HG03095 (cell line): ENCODE measurements around the gene PCDHGA9.
"Not testable (repeated sequence)": the region's sequence is repeated elsewhere in the genome, so short reads cannot be mapped to it uniquely, and the experiment has no call there.

Experiments used
- ATAC-seq: cut with Tn5 transposase; IDR thresholded peaks from one replicate; pipeline ENCODE4 v1.9.1; 2021; ENCODE audit warnings: moderate library complexity; ENCODE audit not compliant: unreplicated experiment

The PCDHGA9 gene

DNA sequence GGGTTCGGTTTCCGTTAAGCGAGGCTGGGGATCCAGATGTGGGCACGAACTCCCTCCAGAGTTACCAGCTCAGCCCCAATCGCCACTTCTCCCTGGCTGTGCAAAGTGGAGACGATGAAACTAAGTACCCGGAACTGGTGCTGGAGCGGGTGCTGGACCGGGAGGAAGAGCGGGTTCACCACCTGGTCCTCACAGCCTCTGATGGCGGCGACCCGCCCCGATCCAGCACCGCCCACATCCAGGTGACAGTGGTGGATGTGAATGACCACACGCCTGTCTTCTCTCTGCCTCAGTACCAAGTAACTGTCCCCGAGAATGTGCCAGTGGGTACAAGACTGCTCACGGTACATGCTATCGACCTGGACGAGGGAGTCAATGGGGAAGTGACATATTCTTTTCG is 19.2 kb upstream of the PCDHGA9 start:
- ATAC-seq, result no peak

DNA sequence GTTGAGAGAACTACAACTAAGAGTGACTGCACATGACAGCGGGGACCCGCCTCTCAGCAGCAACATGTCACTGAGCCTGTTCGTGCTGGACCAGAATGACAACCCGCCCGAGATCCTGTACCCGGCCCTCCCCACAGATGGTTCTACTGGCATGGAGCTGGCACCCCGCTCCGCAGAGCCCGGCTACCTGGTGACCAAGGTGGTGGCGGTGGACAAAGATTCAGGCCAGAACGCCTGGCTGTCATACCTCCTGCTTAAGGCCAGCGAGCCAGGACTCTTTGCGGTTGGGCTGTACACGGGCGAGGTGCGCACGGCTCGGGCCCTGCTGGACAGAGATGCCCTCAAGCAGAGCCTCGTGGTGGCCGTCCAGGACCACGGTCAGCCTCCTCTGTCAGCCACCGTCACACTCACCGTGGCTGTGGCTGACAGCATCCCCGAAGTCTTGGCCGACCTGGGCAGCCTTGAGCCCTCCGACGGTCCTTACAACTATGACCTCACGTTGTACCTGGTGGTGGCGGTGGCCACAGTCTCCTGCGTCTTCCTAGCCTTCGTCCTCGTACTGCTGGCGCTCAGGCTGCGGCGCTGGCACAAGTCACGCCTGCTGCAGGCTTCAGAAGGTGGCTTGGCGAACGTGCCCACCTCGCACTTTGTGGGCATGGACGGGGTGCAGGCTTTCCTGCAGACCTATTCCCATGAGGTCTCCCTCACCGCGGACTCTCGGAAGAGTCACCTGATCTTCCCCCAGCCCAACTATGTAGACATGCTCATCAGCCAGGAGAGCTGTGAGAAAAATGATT is 17.9 kb upstream of the PCDHGA9 start:
- ATAC-seq, result no peak

DNA sequence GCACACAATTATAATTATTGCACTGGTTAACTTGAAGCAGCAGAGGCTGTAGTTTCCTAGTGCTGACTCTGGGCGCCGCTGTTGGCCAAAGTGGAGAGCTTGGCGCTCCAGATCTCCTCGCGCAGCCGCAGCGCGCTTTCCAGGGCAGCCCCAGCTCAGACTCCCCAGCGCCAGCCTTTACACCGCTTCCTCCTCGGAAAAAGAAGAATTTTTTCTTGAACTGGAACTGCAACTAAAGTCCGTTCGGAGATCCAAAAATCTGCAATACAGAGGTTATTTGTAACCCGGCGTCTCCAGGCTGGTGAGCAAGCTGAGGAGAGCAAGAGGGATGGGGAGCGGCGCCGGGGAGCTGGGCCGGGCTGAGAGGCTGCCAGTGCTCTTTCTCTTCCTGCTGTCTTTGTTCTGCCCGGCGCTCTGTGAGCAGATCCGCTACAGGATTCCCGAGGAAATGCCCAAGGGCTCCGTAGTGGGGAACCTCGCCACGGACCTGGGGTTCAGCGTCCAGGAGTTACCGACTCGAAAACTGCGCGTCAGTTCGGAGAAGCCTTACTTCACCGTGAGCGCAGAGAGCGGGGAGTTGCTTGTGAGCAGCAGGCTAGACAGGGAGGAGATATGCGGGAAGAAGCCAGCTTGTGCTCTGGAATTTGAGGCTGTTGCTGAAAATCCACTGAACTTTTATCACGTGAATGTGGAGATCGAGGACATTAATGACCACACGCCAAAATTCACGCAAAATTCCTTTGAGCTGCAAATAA is 14.8 kb upstream of the PCDHGA9 start, which contains the start of gene PCDHGB4:
Gene PCDHGB4, plus strand, starts transcription at position 142 of the 755 bp plus-strand sequence. Its CDS starts 187 bp downstream, at position 329.
- not testable (repeated sequence) for ATAC-seq

DNA sequence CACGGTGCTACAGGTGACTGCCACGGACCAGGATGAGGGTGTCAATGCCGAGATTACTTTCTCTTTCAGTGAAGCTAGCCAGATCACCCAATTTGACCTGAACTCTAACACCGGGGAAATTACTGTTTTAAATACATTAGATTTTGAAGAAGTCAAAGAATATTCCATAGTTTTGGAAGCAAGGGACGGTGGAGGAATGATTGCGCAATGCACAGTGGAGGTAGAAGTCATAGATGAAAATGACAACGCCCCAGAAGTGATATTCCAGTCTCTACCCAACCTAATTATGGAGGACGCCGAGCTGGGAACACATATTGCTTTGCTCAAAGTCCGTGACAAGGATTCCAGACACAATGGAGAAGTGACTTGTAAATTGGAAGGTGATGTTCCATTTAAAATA is 13.9 kb upstream of the PCDHGA9 start:
- ATAC-seq, result no peak

DNA sequence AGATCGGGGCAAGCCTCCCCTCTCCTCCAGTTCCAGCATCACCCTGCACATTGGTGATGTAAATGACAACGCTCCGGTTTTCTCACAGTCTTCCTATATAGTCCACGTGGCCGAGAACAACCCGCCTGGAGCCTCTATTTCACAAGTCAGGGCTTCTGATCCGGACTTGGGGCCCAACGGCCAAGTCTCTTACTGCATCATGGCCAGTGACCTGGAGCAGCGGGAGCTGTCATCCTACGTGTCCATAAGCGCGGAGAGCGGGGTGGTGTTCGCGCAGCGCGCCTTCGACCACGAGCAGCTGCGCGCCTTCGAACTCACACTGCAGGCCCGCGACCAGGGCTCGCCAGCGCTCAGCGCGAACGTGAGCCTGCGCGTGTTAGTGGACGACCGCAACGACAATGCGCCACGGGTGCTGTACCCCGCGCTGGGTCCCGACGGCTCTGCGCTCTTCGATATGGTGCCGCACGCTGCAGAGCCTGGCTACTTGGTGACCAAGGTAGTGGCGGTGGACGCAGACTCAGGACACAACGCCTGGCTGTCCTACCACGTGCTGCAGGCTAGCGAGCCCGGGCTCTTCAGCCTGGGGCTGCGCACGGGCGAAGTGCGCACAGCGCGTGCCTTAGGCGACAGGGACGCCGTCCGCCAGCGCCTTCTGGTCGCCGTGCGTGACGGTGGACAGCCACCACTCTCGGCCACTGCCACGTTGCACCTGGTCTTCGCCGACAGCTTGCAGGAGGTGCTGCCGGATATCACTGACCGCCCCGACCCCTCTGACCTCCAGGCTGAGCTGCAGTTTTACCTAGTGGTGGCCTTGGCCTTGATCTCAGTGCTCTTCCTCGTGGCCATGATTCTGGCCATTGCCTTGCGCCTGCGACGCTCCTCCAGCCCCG is 13.2 kb upstream of the PCDHGA9 start:
- no peak for ATAC-seq

DNA sequence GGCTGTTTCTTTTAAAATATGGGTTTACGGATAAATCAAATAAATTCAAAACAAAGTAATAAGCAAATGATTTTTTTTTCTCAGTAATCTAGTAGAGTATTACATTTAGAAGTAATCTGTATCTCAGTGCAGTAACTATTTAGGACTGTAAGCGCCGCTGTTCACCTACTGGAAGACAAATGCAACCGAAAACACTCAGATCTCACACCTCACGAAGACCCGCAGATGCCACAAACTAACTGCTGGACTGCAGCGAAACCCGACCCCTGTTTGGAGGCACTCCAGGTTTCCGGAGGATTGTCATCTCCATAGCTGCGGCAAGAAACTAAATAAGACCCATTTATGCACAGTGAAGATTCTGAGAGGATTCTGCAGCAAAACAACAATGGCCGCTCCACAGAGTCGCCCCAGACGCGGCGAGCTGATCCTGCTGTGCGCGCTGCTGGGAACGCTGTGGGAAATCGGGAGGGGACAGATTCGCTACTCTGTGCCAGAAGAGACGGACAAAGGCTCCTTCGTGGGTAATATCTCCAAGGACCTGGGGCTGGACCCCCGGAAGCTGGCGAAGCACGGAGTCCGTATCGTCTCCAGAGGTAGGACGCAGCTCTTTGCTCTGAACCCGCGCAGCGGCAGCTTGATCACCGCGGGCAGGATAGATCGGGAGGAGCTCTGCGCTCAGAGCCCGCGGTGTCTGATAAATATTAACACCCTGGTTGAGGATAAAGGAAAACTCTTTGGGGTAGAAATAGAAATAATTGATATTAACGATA is 10.0 kb upstream of the PCDHGA9 start, which contains the start of gene PCDHGA8:
Gene PCDHGA8, plus strand, starts transcription at position 205 of the 770 bp plus-strand sequence. Its CDS starts 181 bp downstream, at position 386.
- no peak for ATAC-seq

DNA sequence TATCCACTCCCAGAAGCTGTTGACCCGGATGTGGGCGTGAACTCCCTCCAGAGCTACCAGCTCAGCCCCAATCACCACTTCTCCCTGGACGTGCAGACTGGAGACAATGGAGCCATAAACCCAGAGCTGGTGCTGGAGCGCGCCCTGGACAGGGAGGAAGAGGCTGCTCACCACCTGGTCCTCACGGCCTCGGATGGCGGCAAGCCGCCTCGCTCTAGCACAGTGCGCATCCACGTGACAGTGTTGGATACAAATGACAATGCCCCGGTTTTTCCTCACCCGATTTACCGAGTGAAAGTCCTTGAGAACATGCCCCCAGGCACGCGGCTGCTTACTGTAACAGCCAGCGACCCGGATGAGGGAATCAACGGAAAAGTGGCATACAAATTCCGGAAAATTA is 9.3 kb upstream of the PCDHGA9 start:
- ATAC-seq, result no peak

DNA sequence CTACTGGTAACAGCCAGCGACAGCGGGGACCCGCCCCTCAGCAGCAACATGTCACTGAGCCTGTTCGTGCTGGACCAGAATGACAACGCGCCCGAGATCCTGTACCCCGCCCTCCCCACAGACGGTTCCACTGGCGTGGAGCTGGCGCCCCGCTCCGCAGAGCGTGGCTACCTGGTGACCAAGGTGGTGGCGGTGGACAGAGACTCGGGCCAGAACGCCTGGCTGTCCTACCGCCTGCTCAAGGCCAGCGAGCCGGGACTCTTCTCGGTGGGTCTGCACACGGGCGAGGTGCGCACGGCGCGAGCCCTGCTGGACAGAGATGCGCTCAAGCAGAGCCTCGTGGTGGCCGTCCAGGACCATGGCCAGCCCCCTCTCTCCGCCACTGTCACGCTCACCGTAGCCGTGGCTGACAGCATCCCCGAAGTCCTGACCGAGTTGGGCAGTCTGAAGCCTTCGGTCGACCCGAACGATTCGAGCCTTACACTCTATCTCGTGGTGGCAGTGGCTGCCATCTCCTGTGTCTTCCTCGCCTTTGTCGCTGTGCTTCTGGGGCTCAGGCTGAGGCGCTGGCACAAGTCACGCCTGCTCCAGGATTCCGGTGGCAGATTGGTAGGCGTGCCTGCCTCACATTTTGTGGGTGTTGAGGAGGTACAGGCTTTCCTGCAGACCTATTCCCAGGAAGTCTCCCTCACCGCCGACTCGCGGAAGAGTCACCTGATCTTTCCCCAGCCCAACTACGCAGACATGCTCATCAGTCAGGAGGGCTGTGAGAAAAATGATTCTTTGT is 8.0 kb upstream of the PCDHGA9 start:
- not testable (repeated sequence) for ATAC-seq

DNA sequence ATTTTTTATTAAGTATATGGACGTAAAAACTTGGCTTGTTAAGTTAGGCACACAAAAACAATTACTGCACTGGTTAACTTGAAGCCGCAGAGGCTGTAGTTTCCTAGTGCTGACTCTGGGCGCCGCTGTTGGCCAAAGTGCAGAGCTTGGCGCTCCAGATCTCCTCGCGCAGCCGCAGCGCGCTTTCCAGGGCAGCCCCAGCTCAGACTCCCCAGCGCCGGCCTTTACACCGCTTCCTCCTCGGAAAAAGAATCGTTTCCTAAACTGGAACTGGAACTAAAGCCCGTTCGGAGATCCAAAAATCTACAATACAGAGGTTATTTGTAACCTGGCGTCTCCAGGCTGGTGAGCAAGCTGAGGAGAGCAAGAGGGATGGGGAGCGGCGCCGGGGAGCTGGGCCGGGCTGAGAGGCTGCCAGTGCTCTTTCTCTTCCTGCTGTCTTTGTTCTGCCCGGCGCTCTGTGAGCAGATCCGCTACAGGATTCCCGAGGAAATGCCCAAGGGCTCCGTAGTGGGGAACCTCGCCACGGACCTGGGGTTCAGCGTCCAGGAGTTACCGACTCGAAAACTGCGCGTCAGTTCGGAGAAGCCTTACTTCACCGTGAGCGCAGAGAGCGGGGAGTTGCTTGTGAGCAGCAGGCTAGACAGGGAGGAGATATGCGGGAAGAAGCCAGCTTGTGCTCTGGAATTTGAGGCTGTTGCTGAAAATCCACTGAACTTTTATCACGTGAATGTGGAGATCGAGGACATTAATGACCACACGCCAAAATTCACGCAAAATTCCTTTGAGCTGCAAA is 4.6 kb upstream of the PCDHGA9 start, which contains the start of gene PCDHGB5:
Gene PCDHGB5, plus strand, starts transcription at position 192 of the 796 bp plus-strand sequence. Its CDS starts 181 bp downstream, at position 373.
- peak; percentile 91 for ATAC-seq

DNA sequence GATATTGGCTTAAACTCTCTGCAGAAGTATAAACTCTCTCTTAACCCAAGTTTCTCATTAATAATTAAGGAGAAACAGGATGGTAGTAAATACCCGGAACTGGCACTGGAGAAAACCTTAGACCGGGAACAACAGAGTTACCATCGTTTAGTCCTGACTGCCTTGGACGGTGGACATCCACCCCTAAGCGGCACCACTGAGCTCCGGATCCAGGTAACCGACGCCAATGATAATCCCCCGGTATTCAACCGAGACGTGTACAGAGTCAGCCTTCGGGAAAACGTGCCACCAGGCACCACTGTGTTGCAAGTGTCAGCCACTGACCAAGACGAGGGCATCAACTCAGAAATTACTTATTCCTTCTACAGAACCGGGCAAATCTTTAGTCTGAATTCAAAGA is 4.0 kb upstream of the PCDHGA9 start:
- ATAC-seq, result no peak

DNA sequence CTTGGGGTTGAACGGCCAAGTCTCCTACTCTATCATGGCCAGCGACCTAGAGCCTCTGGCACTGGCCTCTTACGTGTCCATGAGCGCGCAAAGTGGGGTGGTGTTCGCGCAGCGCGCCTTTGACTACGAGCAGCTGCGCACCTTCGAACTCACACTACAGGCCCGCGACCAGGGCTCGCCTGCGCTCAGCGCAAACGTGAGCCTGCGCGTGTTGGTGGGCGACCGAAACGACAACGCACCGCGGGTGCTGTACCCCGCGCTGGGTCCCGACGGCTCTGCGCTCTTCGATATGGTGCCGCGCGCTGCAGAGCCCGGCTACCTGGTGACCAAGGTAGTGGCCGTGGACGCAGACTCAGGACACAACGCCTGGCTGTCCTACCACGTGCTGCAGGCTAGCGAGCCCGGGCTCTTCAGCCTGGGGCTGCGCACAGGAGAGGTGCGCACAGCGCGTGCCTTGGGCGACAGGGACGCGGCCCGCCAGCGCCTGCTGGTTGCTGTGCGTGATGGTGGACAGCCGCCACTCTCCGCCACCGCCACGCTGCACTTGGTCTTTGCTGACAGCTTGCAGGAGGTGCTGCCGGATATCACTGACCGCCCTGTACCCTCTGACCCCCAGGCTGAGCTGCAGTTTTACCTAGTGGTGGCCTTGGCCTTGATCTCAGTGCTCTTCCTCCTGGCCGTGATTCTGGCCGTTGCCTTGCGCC is 2.9 kb upstream of the PCDHGA9 start:
- no peak for ATAC-seq

DNA sequence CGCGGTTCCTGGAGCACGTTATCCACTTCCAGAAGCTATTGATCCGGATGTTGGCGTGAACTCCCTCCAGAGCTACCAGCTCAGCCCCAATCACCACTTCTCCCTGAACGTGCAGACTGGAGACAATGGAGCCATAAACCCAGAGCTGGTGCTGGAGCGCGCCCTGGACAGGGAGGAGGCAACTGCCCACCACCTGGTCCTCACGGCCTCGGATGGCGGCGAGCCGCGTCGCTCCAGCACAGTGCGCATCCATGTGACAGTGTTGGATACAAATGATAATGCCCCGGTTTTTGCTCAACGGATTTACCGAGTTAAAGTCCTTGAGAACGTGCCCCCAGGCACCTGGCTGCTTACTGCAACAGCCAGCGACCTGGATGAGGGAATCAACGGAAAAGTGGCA is 809 bp downstream of the PCDHGA9 start:
- ATAC-seq, result no peak

DNA sequence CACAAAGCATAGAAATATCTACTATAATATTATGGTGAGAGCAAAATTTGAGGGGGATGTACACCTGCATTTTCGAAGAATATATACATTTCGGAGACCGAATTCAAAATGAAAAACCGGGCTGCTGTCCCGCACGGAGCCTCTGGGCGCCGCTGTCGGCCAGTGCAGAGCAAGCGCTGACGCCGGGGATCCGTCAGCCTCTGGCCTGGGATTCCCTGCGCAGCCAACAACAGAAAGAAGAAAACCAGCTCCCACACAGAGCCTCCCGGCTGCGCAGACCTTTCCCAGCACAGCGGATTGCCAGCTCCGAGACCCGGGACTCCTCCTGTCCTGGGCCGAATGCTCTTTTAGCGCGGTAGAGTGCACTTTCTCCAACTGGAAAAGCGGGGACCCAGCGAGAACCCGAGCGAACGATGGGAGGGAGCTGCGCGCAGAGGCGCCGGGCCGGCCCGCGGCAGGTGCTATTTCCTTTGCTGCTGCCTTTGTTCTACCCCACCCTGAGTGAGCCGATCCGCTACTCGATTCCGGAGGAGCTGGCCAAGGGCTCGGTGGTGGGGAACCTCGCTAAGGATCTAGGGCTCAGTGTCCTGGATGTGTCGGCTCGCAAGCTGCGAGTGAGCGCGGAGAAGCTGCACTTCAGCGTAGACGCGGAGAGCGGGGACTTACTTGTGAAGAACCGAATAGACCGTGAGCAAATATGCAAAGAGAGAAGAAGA is 5.4 kb downstream of the PCDHGA9 start, which contains the start of gene PCDHGB6:
Gene PCDHGB6, plus strand, starts transcription at position 232 of the 716 bp plus-strand sequence. Its CDS starts 182 bp downstream, at position 414.
- ATAC-seq, result peak; percentile 68

DNA sequence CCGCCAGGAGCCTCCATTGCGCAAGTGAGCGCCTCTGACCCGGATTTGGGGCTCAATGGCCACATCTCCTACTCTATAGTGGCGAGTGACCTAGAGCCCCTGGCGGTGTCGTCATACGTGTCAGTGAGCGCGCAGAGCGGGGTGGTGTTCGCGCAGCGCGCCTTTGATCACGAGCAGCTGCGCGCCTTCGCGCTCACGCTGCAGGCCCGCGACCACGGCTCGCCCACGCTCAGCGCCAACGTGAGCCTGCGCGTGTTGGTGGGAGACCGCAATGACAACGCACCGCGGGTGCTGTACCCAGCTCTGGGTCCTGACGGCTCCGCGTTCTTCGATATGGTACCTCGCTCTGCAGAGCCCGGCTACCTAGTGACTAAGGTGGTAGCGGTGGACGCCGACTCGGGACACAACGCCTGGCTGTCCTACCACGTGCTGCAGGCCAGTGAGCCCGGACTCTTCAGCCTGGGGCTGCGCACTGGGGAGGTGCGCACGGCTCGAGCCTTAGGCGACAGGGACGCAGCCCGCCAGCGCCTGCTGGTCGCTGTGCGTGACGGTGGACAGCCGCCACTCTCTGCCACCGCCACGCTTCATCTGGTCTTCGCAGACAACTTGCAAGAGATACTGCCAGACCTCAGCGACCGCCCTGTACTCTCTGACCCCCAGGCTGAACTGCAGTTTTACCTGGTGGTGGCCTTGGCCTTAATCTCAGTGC is 7.2 kb downstream of the PCDHGA9 start:
- ATAC-seq, result no peak

DNA sequence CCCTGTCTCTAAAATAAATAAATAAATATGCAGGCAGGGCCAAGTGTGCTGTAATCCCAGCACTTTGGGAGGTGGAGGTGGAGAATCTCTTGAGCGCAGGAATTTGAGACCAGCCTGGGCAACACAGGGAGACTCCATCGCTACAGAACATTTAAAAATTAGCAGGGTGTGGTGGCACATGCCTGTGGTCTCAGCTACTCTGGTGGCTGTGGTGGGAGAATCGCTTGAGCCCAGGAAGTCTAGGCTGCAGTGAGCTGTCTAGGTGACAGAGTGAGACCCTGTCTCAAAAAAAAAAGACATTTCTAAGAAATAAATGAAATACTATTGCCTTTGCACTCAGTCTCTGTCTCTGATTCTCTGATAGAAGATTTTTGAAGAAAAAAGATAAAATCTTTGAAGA is 9.0 kb downstream of the PCDHGA9 start:
- ATAC-seq, result no peak

DNA sequence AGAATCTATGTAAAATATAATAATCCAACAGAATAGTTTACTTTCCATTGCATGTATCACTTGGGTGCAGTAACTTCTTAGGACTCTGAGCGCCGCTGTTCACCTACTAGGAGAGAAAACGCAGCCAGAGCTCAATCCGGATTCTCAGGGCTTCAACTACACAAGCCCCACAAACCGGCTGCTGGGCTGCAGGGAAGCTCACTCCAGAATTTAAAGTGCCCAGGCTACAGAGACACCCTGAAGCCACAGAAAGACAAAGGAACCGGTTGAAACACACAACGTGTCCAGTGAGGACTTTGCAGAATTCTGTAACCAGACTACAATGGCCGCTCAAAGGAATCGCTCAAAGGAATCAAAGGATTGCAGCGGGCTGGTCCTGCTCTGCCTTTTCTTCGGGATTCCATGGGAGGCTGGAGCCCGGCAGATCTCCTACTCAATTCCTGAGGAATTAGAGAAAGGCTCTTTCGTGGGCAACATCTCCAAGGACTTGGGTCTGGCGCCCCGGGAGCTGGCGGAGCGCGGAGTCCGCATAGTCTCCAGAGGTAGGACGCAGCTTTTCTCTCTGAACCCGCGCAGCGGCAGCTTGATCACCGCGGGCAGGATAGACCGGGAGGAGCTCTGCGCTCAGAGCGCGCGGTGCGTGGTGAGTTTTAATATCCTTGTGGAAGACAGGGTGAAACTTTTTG is 10.4 kb downstream of the PCDHGA9 start, which contains the start of gene PCDHGA10:
Gene PCDHGA10, plus strand, starts transcription at position 134 of the 686 bp plus-strand sequence. Its CDS starts 189 bp downstream, at position 323.
- peak; percentile 63 for ATAC-seq
